Gastroesophageal sphincter (tissue), 4 donors: ENCODE measurements around the gene RAB11FIP5. TPM values are rescaled to one million over a fixed set of nuclear protein-coding genes. Genes with fewer than 3 reads are reported as not detected.
A peak's percentile ranks its signal among the peaks of the same experiment; 100 is the strongest.

Experiments used
- ATAC-seq: fragments of 150-250 bp; one replicate; pipeline ENCODE4 v1.9.1; 2016; ENCODE audit warnings: mild to moderate bottlenecking, moderate library complexity
- H3K27ac ChIP-seq, 4 donors: fragments of 200-600 bp; sonication (generic) in 3 of 4; 1 replicate in 3 of 4; 2 replicates in 1 of 4; pipeline ENCODE4 v1.5.1; 2016 to 2019
- H3K27me3 ChIP-seq: fragments of 200-600 bp; sonication (generic); one replicate; pipeline ENCODE4 v1.5.1; 2019
- H3K36me3 ChIP-seq, 2 donors: fragments of 200-600 bp; sonication (generic); one replicate each; pipeline ENCODE4 v1.5.1; 2019; ENCODE audit warnings: control low read depth in 1 of 2
- H3K4me1 ChIP-seq, 3 donors: fragments of 200-600 bp; sonication (generic); 1 replicate in 2 of 3; 2 replicates in 1 of 3; pipeline ENCODE4 v1.5.1; 2016 to 2019; ENCODE audit warnings: control low read depth in 2 of 3
- H3K4me3 ChIP-seq, 2 donors: fragments of 200-600 bp; sonication (generic); one replicate each; pipeline ENCODE4 v1.5.1; 2019; ENCODE audit warnings: mild to moderate bottlenecking in 1 of 2, moderate library complexity in 1 of 2
- H3K9me3 ChIP-seq, 3 donors: fragments of 200-600 bp; sonication (generic); one replicate each; pipeline ENCODE4 v1.5.1; 2017 to 2019; ENCODE audit warnings: control low read depth in 2 of 3
- CTCF ChIP-seq, 4 experiments: fragments of 200-600 bp in 2 of 4; fragments of 450-650 bp in 2 of 4; sonication (generic) in 1 of 4; IDR thresholded peaks; one replicate each; pipeline ENCODE4 v1.5.1; 2017 to 2019; ENCODE audit warnings: antibody characterized with exemption in 4 of 4, mild to moderate bottlenecking in 2 of 4, moderate library complexity in 2 of 4
- EP300 ChIP-seq: sonication (generic); formaldehyde crosslinking; IDR thresholded peaks from one replicate; pipeline ENCODE4 v1.6.1; 2017; ENCODE audit warnings: antibody characterized with exemption, mild to moderate bottlenecking
- POLR2A ChIP-seq, 2 donors: fragments of 450-650 bp; IDR thresholded peaks; one replicate each; pipeline ENCODE4 v1.6.1; 2017; ENCODE audit warnings: antibody characterized with exemption in 2 of 2, mild to moderate bottlenecking in 2 of 2, moderate library complexity in 1 of 2
- POLR2AphosphoS5 ChIP-seq: sonication (generic); formaldehyde crosslinking; IDR thresholded peaks from one replicate; pipeline ENCODE4 v1.6.1; 2017; ENCODE audit warnings: antibody characterized with exemption
- WGBS, 2 donors: methylation state at CpG; one replicate each; pipeline ENCODE4 v1.1.5; 2018; ENCODE audit warnings: low coverage in 1 of 2; 5-methylcytosine and 5-hydroxymethylcytosine counted together
- total RNA-seq, 4 donors: library from RNA; depleted of rRNA; stranded (reverse); fragments of >200 nt; gene quantifications; one replicate each; pipeline ENCODE4 v1.1.0, GENCODE V29; 2016

RAB11FIP5 gene
- total RNA-seq: 10 to 100 TPM; 25.4 to 49.5 (median 29.4) TPM

GRCh38 chr2:73112913-73113854 lies at the start of gene RAB11FIP5:
TSS of gene RAB11FIP5 (minus strand) at chr2:73112948. CDS start at chr2:73112777, 171 bp downstream.
- Histone ChIP-seq H3K36me3 (no peaks in the 10 kb centered on the region), H3K27me3 (no peaks in the 10 kb centered on the region), H3K9me3 (no peaks in the 10 kb centered on the region), H3K27ac (peak within 1 kb of the TSS; percentile 80 to 96 (median 94)), H3K4me3 (peak within 1 kb of the TSS; percentile 78 to 82), H3K4me1 (peaks cover 0 to 48% (median 16%) of the 10 kb centered on the region in 3 donors)
- WGBS, 2 donors: 5 to 13% methylated on average over 4 to 5 of the region's 93 CpGs
- peak; percentile 91 for ATAC-seq
- TF ChIP-seq EP300 (no peak), POLR2AphosphoS5 (peak; percentile 86), CTCF (IDR thresholded peaks at IDR 0.05) (peak in 2 of 4 experiments; percentile 5 to 19), POLR2A (IDR thresholded peaks at IDR 0.05) (peak; percentile 10 to 33)

GRCh38 chr2:73156539-73157124 lies 43.9 kb upstream of the RAB11FIP5 start:
- TF ChIP-seq POLR2A (IDR thresholded peaks at IDR 0.05) (no peak), CTCF (IDR thresholded peaks at IDR 0.05) (peak in 3 of 4 experiments; percentile 51 to 90 (median 61)), POLR2AphosphoS5 (no peak)
- H3K4me3 ChIP-seq: no peak overlapping the region
- no peaks in the 10 kb centered on the region for H3K9me3 ChIP-seq
- peaks cover 0 to 8% (median 7%) of the 10 kb centered on the region in 3 donors for H3K4me1 ChIP-seq
- no peak overlapping the region for H3K27ac ChIP-seq
- WGBS, 2 donors: 21% methylated on average over 3 of the region's 24 CpGs; no CpG with 5 or more reads in 1 of the 2 donors
- ATAC-seq: peak; percentile 80
- H3K36me3 ChIP-seq: no peaks in the 10 kb centered on the region
- peaks cover 34% of the 10 kb centered on the region for H3K27me3 ChIP-seq

GRCh38 chr2:73142937-73143336 lies 30.2 kb upstream of the RAB11FIP5 start:
- no peak overlapping the region for H3K4me3 ChIP-seq
- TF ChIP-seq POLR2A (IDR thresholded peaks at IDR 0.05) (no peak), CTCF (IDR thresholded peaks at IDR 0.05) (no peak), POLR2AphosphoS5 (no peak), EP300 (no peak)
- H3K4me1 ChIP-seq: no peaks in the 10 kb centered on the region
- no peak for ATAC-seq
- no peaks in the 10 kb centered on the region for H3K36me3 ChIP-seq
- WGBS, 2 donors: no CpG with 5 or more reads among the region's 2 CpGs
- no peaks in the 10 kb centered on the region for H3K9me3 ChIP-seq
- H3K27me3 ChIP-seq: peaks cover 5% of the 10 kb centered on the region
- H3K27ac ChIP-seq: no peak overlapping the region

GRCh38 chr2:73141896-73142295 lies 29.1 kb upstream of the RAB11FIP5 start:
- Histone ChIP-seq H3K4me1 (no peaks in the 10 kb centered on the region), H3K4me3 (no peak overlapping the region), H3K27ac (no peak overlapping the region), H3K36me3 (no peaks in the 10 kb centered on the region), H3K9me3 (no peaks in the 10 kb centered on the region), H3K27me3 (peaks cover 5% of the 10 kb centered on the region)
- TF ChIP-seq POLR2A (IDR thresholded peaks at IDR 0.05) (no peak), POLR2AphosphoS5 (no peak), EP300 (no peak), CTCF (IDR thresholded peaks at IDR 0.05) (no peak)
- ATAC-seq: no peak
- WGBS, 2 donors: 77 to 79% methylated on average over 2 of the region's 2 CpGs
